ENCODE measurements around the gene SEPTIN5. TPM values are rescaled to one million over a fixed set of nuclear protein-coding genes. Genes with fewer than 3 reads are reported as not detected.

Gene SEPTIN5
- total RNA-seq (2022; extraction: Qiagen RNA extraction): 6.7 to 11.9 TPM (median 9.7 TPM) in 5 replicates

GRCh38 chr22:19714312-19715187 lies at the start of gene SEPTIN5:
Gene SEPTIN5 (plus strand): TSS chr22:19714503. CDS start chr22:19714589, 86 bp downstream.

DNA sequence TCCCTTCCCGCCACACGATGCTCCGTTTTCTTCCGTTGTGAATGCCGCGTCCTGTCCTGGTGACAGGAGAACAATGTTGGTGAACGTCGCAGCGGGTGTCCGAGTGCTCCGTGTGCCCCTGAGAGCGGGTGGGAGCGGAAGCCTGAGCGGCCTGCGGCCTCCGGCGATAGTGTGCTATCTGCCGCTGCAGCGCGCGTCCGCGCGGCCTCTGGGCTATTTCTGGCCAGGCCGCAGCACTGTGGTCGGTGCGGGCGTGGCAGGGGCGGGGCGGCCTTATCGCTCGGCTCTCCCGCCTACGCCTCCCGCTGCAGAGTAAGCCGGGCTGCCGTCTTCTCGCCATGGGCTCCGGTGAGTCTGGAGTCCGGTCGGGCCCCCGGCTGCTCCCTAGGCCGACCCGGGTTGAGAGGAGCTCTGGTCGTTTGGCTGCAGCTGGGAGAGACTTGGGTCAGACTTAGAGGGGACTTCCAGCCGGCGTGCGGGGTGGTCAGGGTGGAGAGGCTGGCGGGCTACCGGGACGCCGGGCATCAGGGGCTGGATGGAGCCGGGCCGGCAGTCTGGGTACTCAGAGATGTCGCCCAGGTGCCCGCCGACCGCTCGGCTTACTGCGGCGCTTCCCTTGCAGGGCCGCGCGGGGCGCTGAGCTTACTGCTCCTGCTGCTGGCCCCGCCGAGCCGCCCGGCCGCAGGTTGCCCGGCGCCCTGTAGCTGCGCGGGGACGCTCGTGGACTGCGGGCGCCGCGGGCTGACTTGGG lies 9.1 kb downstream of the SEPTIN5 start, which contains the start of gene GP1BB:
GP1BB (plus strand) TSS at position 308 of the 751 bp plus-strand sequence; CDS start at position 339, 31 bp downstream.

DNA sequence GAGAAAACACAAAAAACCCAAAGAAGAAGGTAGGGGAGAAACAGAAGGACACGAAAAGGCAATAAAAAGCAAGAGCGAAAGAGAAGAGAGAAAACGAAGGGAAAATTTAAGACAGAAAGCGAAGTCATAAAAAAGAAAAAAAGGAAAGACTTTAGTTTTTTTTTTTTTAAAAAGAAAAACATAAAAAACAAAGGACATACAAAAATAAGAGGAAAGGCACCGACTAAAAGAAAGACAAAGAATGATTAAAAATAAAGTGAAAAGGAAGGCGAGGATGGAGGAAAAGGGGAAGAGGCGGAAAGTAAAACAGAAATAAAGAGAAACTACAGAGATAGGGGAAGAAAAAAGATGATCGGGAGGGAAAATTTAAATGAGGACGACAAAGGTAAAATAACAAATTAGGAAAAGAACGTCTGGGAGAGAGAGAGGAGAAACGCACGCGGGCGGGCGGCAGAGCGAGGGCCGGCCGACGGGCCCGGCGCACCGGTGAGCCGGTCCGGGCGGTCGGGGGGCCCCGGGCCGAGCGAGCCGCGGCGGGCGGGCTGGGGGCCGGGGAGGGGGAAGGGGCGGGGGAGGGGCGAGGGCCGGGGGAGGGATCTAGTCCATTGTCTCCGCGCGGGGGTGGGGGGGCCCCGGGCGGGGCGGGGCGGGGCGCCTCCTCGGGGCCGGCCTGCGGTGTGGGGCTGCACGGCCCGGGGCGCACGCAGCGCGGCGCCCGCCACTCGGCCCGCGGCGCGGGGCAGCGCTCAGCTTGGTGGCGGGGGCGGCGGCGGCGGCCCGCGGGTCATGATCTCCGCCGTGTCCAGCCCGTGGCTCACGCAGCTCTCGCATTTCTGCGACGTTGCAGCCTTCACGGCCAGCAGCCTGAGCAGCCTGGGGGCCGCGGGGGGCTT lies 46.0 kb downstream of the SEPTIN5 start, which contains the start of gene TBX1:
TBX1 (plus strand) TSS at position 721 of the 893 bp plus-strand sequence; CDS start at position 787, 66 bp downstream.

Other genes with a start within 250 kb of the SEPTIN5 start
- gene UFD1, start 235.3 kb upstream of the SEPTIN5 start, total RNA-seq (2022; extraction: Qiagen RNA extraction): 95.2 to 105 TPM (median 99.2 TPM) in 5 replicates
- 24.1 to 27.6 TPM (median 24.7 TPM) in 5 replicates for gene CDC45, start 234.6 kb upstream of the SEPTIN5 start, total RNA-seq (2022; extraction: Qiagen RNA extraction)
- gene CLDN5, start 190.1 kb upstream of the SEPTIN5 start, total RNA-seq (2022; extraction: Qiagen RNA extraction): not detected in 5 replicates
- 0.19 to 1.9 TPM (median 1.5 TPM) in 5 replicates for gene GP1BB, start 9.0 kb downstream of the SEPTIN5 start, total RNA-seq (2022; extraction: Qiagen RNA extraction)
- 2.7 to 5.0 TPM (median 4.0 TPM) in 5 replicates for gene TBX1, start 46.3 kb downstream of the SEPTIN5 start, total RNA-seq (2022; extraction: Qiagen RNA extraction)
- gene GNB1L, start 140.4 kb downstream of the SEPTIN5 start, total RNA-seq (2022; extraction: Qiagen RNA extraction): 12.8 to 18.5 TPM (median 17.3 TPM) in 5 replicates
- gene RTL10, start 140.4 kb downstream of the SEPTIN5 start, total RNA-seq (2022; extraction: Qiagen RNA extraction): 7.0 to 10.1 TPM (median 9.2 TPM) in 5 replicates
- gene COMT, start 227.3 kb downstream of the SEPTIN5 start, total RNA-seq (2022; extraction: Qiagen RNA extraction): 137 to 171 TPM (median 158 TPM) in 5 replicates
- gene TXNRD2, start 227.3 kb downstream of the SEPTIN5 start, total RNA-seq (2022; extraction: Qiagen RNA extraction): 29.6 to 41.0 TPM (median 37.3 TPM) in 5 replicates

All from A549 treated with Mapracorat at 1 μM for 4 hours (cell line).